CD4-positive, alpha-beta T cell (primary cell): ENCODE data around the gene SEC11C. TPM values are rescaled to one million over a fixed set of nuclear protein-coding genes. Genes with fewer than 3 reads are reported as not detected.

Experiments used
- ATAC-seq: fragments of 200-7000 bp; cut with Tn5 transposase; one replicate; pipeline ENCODE4 v1.10.0; 2022; ENCODE audit warnings: mild to moderate bottlenecking; ENCODE audit not compliant: poor library complexity
- CTCF ChIA-PET: fragments of 350-600 bp; sonication (Branson Sonifier 250); formaldehyde crosslinking; loops from one replicate; lab custom pipeline; 2021; ENCODE audit warnings: antibody characterized with exemption, inconsistent platforms; lab: Charles Lee
- POLR2A ChIA-PET: fragments of 350-600 bp; sonication (Branson Sonifier 250); formaldehyde crosslinking; loops from one replicate; lab custom pipeline; 2021; ENCODE audit warnings: antibody characterized with exemption, inconsistent platforms; lab: Charles Lee
- DNase-seq, 14 experiments: peaks; one replicate each; pipeline ENCODE4 v3.0.0-alpha.2; 2013 to 2020; ENCODE audit warnings: mixed read lengths in 2 of 14
- H3K27ac ChIP-seq, 2 donors: one replicate each; pipeline versions ENCODE4 v1.5.1 to v1.7.0; 2013; ENCODE audit warnings: low read length in 2 of 2, low read depth in 1 of 2, mild to moderate bottlenecking in 1 of 2
- H3K27me3 ChIP-seq, 2 experiments: 1 replicate in 1 of 2; 2 replicates in 1 of 2; pipeline versions ENCODE4 v1.6.1 to v1.7.0; 2013; ENCODE audit warnings: low read length in 2 of 2, control low read depth in 1 of 2, mild to moderate bottlenecking in 1 of 2, moderate library complexity in 1 of 2; ENCODE audit not compliant: insufficient read depth in 2 of 2, control insufficient read depth in 1 of 2
- H3K36me3 ChIP-seq: one replicate; pipeline ENCODE4 v1.6.1; 2013; ENCODE audit warnings: low read length, control low read depth; ENCODE audit not compliant: insufficient read depth
- H3K4me1 ChIP-seq: one replicate; pipeline ENCODE4 v1.6.1; 2013; ENCODE audit warnings: low read length, control low read depth; ENCODE audit not compliant: insufficient read depth
- H3K4me3 ChIP-seq: one replicate; pipeline ENCODE4 v1.5.1; 2013; ENCODE audit warnings: mild to moderate bottlenecking, low read length, moderate library complexity
- H3K9me3 ChIP-seq, 2 experiments: 1 replicate in 1 of 2; 2 replicates in 1 of 2; pipeline versions ENCODE4 v1.6.1 to v1.7.0; 2013; ENCODE audit warnings: low read length in 2 of 2, mild to moderate bottlenecking in 2 of 2, control low read depth in 1 of 2, moderate library complexity in 1 of 2; ENCODE audit not compliant: control insufficient read depth in 1 of 2, insufficient read depth in 1 of 2
- H3K27ac Mint-ChIP-seq: one replicate; pipeline ENCODE4 v1.8.0; 2020; ENCODE audit warnings: mixed read lengths
- H3K27me3 Mint-ChIP-seq: one replicate; pipeline ENCODE4 v1.8.0; 2021; ENCODE audit warnings: mixed read lengths
- H3K36me3 Mint-ChIP-seq: one replicate; pipeline ENCODE4 v1.8.0; 2021; ENCODE audit warnings: low read depth, mixed read lengths
- H3K4me1 Mint-ChIP-seq: one replicate; pipeline ENCODE4 v1.8.0; 2021; ENCODE audit warnings: low read depth, mixed read lengths
- H3K4me3 Mint-ChIP-seq: one replicate; pipeline ENCODE4 v1.8.0; 2020; ENCODE audit warnings: mild to moderate bottlenecking, mixed read lengths
- H3K9me3 Mint-ChIP-seq: one replicate; pipeline ENCODE4 v1.8.0; 2020; ENCODE audit warnings: mixed read lengths
- CTCF ChIP-seq: fragments of 200-600 bp; IDR thresholded peaks from one replicate; pipeline ENCODE4 v1.8.0; 2022; ENCODE audit warnings: antibody characterized with exemption, mild to moderate bottlenecking
- intact Hi-C, 2 experiments: fragments of 100-400 bp; cut with DNase I in 1 of 2; cut with micrococcal nuclease in 1 of 2; formaldehyde crosslinking; loops; one replicate each; pipeline versions ENCODE4 v1.15.1 to v1.9.0; 2023 to 2025; cut with DNase I, micrococcal nuclease
- total RNA-seq, 174 experiments: library from RNA in 2 of 174; stranded (reverse) in 2 of 174; gene quantifications; one replicate each; pipeline ENCODE4 v1.2.3 and lab custom pipeline; 2021 to 2026

Gene SEC11C
- total RNA-seq, 2 experiments from 2014 or later = 42.0 to 44.1 TPM

DNA sequence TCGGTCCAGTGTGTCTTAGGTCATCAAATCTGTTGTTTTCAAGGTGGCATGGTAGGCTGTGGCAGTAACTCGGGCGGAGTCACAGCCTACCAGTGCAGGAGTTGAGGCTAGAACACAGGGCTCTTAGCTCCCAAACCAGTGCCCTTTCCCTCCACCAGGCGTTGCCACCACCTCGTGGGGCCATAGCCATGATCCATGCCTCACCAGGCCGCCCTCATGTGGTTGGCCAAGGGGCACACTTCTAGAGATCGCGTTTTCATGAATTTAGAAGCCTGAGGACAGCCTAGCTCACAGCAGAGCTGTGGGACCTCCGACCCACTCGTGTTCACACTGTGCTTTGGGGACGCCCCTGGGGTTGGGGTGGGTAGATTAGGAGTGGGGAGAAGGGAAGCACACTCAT, 10.6 kb downstream of the SEC11C start:
- Histone ChIP-seq H3K36me3 (peaks cover 42% of the 10 kb centered on the region), H3K4me1 (peaks cover 15% of the 10 kb centered on the region), H3K4me3 (no peak overlapping the region), H3K9me3 (no peaks in the 10 kb centered on the region), H3K27ac (no peak overlapping the region), H3K27me3 (no peaks in the 10 kb centered on the region)
- Mint-ChIP-seq H3K36me3 (peaks cover 67% of the 10 kb centered on the region), H3K27ac (peak overlapping the region; percentile 44), H3K9me3 (no peaks in the 10 kb centered on the region), H3K4me1 (peaks cover 49% of the 10 kb centered on the region), H3K4me3 (no peak overlapping the region), H3K27me3 (no peaks in the 10 kb centered on the region)
- POLR2A ChIA-PET = no interaction called here
- intact Hi-C loops = no loop called here
- no peak for DNase-seq
- no peak for TF ChIP-seq CTCF
- CTCF ChIA-PET = no interaction called here
- no peak for ATAC-seq

DNA sequence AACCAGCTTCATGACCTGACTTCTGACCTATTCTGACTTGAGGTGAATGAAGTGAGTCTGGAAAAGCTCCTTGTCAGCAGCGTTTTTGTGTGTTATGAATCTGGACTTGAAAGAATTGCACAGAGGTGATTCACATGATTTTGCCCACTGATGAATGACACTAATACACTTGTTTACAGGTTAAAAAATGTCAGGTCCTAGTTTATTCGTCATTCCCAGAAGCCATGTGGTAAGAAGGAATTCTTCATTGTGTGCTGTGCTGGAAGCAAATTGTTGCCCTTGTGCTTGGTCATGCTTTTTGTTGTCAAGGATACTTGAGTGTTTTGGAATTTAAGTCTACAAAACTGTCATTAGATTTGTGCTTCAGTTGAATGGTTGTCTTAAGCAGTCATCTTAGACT, 15.5 kb downstream of the SEC11C start:
- Histone ChIP-seq H3K9me3 (no peaks in the 10 kb centered on the region), H3K36me3 (peaks cover 64% of the 10 kb centered on the region), H3K27me3 (no peaks in the 10 kb centered on the region), H3K4me3 (no peak overlapping the region), H3K4me1 (peaks cover 6% of the 10 kb centered on the region), H3K27ac (no peak overlapping the region)
- no peak for TF ChIP-seq CTCF
- ChIA-PET CTCF (no interaction called here), POLR2A (no interaction called here)
- intact Hi-C loops = no loop called here
- Mint-ChIP-seq H3K4me1 (peaks cover 8% of the 10 kb centered on the region), H3K9me3 (no peaks in the 10 kb centered on the region), H3K4me3 (no peak overlapping the region), H3K27ac (no peak overlapping the region), H3K36me3 (peaks cover 82% of the 10 kb centered on the region), H3K27me3 (no peaks in the 10 kb centered on the region)
- DNase-seq = no peak
- no peak for ATAC-seq

DNA sequence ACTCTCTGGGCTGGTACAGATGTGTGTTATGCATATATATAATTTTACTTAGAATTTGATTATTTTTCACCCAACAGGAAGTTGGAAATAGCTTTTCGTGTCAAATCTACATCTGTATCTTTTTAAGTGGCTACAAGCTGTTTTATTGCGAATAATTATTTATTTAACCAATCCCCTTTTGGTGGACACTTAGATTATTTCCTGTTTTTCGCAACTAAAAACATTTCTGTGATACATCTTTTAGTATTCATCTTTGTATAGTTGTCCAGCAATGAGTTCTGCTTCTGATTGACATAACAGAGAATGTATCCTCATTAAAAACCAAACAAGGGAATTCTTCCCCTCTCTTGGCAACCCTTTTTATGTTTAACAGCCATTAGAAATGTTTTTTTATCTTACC, 16.6 kb downstream of the SEC11C start:
- DNase-seq = no peak
- Histone ChIP-seq H3K27me3 (no peaks in the 10 kb centered on the region), H3K27ac (no peak overlapping the region), H3K36me3 (peaks cover 54% of the 10 kb centered on the region), H3K4me1 (no peaks in the 10 kb centered on the region), H3K9me3 (no peaks in the 10 kb centered on the region), H3K4me3 (no peak overlapping the region)
- Mint-ChIP-seq H3K27ac (no peak overlapping the region), H3K27me3 (no peaks in the 10 kb centered on the region), H3K4me1 (no peaks in the 10 kb centered on the region), H3K9me3 (no peaks in the 10 kb centered on the region), H3K36me3 (peaks cover 73% of the 10 kb centered on the region), H3K4me3 (no peak overlapping the region)
- intact Hi-C loops = no loop called here
- no peak for TF ChIP-seq CTCF
- ChIA-PET CTCF (no interaction called here), POLR2A (no interaction called here)
- ATAC-seq = no peak
